ENCODE results near the gene ELOB. TPM values are rescaled to one million over a fixed set of nuclear protein-coding genes. Genes with fewer than 3 reads are reported as not detected.

Gene ELOB
- total RNA-seq, 1 experiment from 2014 or later = 397 TPM

DNA sequence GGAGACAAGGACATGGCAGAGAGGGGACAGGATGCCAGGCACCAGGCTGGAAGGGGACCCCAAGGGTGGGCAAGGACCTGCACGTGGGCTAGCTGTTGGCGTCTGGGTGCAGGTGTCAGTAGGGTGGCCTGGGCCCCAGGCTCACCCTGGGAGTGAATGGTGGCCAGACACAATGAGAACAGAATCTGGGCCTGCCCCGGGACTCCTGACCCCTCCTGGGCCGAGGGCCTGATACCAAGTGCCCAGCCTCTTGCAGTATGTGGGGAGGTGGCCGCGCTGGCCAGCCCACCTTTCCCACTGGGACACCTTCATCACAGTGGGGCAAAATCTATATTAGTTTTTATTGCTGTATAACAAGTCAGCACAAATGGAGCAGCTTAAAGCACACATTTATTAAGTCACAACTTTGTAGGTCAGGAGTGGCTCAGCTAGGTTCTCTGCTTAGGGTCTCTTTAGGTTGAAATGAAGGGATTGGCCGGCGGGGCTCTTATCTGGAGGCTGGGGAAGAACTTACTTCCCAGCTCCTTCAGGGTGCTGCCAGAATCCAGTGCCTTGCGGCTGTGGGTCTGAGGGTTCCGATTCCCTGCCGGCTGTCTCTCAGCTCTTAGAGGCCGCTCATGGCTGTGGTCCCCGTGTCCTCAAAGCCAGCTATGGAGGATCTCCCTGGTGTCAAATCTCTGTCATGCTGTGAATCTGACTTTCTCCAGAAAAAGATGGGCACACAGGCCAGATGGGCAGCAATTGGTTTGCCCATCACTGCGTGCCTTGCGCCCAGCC, 6.7 kb upstream of the ELOB start:
- no peak for DNase-seq (ENCODE audit: low spot score)

GRCh38 chr16:2782583-2783351, 5.7 kb upstream of the ELOB start:
- DNase-seq (ENCODE audit: low spot score) = no peak

GRCh38 chr16:2779978-2780898, 3.2 kb upstream of the ELOB start:
- DNase-seq (ENCODE audit: low spot score) = no peak

DNA sequence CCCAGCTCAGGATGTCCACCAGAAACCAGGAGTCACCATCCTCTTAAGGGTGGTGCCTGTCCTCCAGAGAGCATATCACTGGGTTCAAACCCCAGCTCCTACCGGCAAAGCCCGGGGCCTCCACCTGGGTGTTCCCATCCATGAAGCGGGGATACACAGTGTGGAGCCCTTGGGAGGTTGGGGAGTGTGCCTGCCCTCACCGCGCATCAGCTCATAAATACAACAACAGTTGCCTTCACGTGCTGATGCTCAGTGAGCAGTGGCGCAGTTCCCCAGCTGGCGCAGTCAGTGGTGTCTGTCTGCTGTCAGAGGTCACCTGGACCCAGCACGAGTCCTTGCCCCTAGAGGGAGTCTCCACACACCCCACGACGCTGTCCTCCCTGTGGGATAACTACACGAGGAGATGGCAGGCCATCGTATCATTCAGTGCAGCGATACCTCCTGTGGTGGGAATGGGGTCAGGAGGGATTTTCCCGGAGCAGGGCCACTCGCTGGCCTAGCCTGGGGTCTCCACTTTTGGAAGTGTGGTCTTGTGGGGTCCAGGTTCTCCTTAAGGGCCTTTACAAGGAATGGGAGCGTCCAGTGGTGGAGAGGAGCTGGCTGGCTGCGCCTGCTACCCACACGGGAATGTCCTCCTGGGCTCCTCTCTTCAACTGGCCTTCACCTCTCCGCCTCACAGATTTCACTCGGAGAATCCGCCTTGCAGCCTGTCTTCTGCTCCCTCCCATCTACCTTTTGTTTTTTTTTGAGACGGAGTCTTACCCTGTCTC, 2.3 kb upstream of the ELOB start:
- DNase-seq (ENCODE audit: low spot score) = no peak

- DNase-seq (ENCODE audit: low spot score) = no peak
Observed at GRCh38 chr16:2778630-2778958, 1.5 kb upstream of the ELOB start.

- no peak for DNase-seq (ENCODE audit: low spot score)
Observed at GRCh38 chr16:2777903-2778629, 986 bp upstream of the ELOB start.

GRCh38 chr16:2776500-2777139, 460 bp downstream of the ELOB start:
- no peak for DNase-seq (ENCODE audit: low spot score)

DNA sequence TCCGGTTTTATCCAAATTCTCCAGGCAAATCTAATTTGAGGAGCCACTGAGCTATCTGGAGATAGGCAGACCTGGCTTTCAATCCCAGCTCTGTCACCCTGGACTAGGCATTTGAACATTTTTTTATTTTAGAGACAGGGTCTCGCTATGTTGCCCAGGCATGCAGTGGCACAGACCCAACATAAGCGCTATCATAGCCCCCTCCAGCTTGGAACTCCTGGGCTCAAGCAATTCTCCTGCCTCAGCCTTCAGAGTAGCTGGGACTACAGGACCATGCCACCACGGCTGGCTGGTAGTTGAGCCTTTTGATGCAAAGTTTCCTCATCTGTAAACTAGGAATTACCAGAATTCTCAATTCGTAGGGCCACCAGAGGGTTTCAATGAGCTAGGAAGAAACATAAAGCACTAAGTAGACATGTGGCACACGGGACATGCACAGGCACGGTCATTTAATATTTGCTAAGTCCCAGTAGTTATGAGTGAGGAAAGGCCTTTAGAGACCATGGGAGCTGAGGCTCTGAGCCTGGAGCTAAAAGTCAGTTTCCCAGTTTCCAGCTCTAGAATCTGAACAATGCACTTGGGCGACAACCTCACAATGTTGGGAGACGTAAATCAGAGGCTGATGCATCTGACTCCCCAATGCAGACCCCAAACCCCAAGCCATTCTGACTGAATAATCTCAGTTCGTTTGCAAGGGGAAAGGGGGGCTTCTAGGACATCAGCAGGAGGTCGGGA, 1.1 kb downstream of the ELOB start:
- no peak for DNase-seq (ENCODE audit: low spot score)

DNA sequence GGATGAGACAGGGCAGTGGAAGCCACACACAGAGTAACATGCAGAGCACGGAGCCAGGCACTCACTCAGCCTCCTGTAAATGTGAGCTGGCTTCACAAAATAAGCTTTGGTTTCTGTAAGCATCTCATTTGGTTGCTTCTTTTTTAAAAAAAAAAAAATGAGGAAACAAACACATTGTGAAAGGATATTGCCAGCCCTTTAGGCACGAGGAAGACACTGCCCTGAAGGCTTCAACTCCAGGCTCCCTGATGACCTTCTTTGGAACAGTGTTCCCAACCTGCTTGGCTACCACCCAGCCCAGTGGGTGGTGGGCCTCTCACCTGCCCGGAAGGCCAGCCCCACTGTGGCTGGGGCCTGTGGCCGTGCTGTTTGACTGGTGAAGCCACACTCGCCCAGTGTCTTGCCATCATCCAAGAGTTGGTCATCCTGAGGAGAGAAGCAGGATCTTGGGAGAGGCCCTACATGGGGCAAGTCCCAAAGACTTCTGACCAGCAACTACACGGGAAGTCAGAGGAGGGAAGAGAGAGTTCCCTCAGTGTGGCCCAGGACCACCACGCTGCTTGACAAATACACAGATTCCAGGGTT, 1.9 kb downstream of the ELOB start:
- no peak for DNase-seq (ENCODE audit: low spot score)

DNA sequence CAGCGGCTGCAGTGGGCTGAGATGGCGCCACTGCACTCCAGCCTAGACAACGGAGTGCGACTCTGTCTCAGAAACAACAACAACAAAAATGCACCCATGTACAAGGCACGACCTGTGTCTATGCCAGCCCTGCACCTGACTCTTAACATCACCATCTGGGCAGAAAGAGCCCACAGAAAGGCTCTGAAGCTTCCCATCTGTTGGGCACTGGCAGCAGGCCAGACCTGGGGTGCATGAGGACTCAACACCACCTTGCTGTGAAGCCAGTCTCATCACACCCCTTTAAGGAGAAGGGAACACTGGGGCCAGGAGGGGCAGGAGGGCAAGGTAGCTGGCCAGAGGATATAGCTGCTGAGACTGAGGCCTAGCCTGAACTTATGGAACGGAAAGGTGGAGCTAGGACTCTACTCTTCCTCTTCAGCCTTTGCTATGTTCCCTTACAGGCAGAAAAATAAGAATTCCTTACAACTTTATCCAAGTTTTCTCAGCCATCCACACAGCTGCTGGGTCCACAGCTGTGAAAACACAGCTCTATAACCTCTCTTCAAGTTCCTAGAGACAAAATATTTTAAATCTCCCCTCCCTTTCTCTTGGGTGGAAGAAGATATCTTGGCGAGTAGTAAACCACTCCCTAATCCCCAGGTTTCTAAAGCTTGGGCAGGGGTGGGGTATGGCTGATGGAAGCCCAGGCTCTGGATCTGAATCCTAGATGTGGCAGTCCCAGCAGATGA, 2.8 kb downstream of the ELOB start:
- DNase-seq (ENCODE audit: low spot score) = no peak

- DNase-seq (ENCODE audit: low spot score) = peak; percentile 66
Observed at GRCh38 chr16:2773188-2773968, 3.7 kb downstream of the ELOB start.

DNA sequence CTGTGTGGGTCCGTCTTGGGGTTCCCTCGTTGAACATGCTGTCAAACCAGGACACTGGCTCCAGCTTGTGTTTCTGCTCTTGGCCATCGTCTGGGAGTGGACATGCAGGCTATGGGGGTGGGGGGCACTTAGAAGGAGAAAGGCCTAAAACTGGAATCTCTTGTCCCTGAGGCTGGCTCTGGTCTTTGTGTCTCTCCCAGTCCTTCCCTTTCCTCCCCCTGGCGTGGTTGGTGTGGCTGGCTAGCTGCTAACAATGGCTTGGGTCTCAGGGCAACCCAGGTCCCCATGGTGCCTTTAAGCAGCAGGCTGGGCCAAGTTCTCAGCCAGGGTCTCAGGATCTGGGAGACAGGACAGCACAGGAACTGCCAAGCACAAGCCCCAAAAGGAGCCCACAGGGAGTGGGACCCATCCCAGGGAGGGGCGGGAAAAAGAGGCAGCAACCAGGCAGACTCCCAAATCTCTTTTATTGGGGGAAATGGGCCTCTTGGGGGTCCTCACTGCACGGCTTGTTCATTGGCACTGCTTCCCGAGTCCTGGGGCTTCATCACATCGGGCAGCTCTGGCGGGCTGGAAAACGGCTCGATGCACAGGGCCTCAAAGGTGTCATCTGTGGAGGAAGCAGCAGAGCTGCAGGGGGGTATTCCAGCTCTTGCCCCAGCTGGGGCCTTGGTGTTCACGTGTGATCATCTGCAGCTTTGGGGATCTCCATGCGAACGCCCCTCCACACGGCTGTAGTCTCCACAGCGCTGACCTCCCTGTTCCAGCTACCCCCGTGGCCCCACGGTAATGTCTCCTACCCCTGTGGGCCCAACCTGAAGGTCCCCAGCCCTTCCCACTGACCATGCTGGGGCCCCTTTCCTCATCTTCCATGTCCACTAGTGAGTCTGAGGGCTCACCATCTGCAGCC, 5.3 kb downstream of the ELOB start:
- DNase-seq (ENCODE audit: low spot score) = no peak

- DNase-seq (ENCODE audit: low spot score) = peak; percentile 38
Observed at GRCh38 chr16:2770057-2770951, 6.8 kb downstream of the ELOB start.

DNA sequence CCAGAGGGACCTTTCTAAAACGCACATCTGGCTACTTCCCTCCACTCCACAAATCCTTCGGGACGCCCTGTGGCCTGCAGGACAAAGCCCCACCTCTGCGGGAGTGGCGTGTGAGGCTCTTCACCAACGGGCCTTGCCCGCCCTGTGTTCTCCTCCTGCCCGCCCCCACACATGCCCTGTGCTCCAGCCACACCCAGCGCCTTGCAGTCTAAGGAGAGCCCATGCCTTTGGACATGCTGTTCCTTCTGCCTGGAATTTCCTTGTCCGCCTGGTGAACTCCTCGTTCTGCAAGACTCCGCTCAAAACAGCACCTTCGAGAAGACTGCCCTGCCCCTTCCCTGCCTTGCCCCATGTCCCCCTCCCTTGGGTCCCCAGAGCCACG, 7.4 kb downstream of the ELOB start:
- DNase-seq (ENCODE audit: low spot score) = peak; percentile 51

- DNase-seq (ENCODE audit: low spot score) = no peak
Observed at GRCh38 chr16:2769100-2769529, 8.0 kb downstream of the ELOB start.

Data from A172 (cell line).